GM12892 (cell line): ENCODE measurements around the gene BRSK2.

Experiments
- POLR2AphosphoS5 ChIP-seq: IDR thresholded peaks from 2 replicates; pipeline ENCODE4 v1.6.1; 2011; ENCODE audit warnings: low read depth, low read length, control low read depth
- TAF1 ChIP-seq: IDR thresholded peaks from 2 replicates; pipeline ENCODE4 v1.6.1; 2011; ENCODE audit warnings: low read depth, mild to moderate bottlenecking, control low read depth, low read length, borderline replicate concordance

DNA sequence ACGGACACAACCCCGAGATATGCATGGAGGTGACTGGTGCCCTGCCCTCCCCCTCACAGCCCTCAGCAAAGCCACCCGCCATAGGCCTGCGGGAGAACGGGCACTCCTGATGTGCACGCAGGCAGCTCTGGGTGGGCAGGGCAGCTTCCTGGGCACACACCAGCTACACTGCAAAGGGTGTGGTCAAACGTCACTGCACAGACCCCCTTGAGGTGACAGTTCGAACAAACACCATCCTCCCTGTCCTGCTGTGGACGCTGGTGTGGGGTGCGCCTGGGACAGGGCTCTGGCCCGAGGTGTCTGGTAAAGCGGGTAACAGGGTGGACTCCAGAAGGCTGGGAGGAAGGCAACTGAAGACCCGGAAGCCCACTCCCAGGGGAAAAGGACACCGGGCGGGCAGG is 118.8 kb downstream of the BRSK2 start:
- TF ChIP-seq POLR2AphosphoS5 (no peak), TAF1 (no peak)
